MM.1S (cell line): ENCODE data around the gene TMTC2.

ENCODE experiments used
- CTCF ChIP-seq: fragments of 300-600 bp; sonication (generic); IDR thresholded peaks from 2 replicates; pipeline ENCODE4 v1.5.1; 2016; ENCODE audit warnings: antibody characterized with exemption, low read length, mixed read lengths
- EZH2 ChIP-seq: fragments of 300-600 bp; sonication (generic); optimal IDR thresholded peaks from 2 replicates; pipeline ENCODE3; 2017; ENCODE audit warnings: low read depth, mild to moderate bottlenecking, antibody characterized with exemption, low read length, mixed read lengths
- EZH2phosphoT487 ChIP-seq: fragments of 300-600 bp; sonication (generic); IDR thresholded peaks from 2 replicates; pipeline ENCODE4 v1.6.1; 2018; ENCODE audit warnings: antibody characterized with exemption, low read length

GRCh38 chr12:82950356-82950755, 263.6 kb downstream of the TMTC2 start:
- TF ChIP-seq CTCF = no peak
- TF ChIP-seq EZH2 = no peak
- no peak for TF ChIP-seq EZH2phosphoT487
